Endothelial cell of umbilical vein (primary cell): ENCODE data around the gene FBN3.

Experiments
- CTCF ChIP-seq, 2 donors: IDR thresholded peaks; 1 replicate in 1 of 2; 2 replicates in 1 of 2; pipeline ENCODE4 v1.5.1; 2011; ENCODE audit warnings: low read length in 2 of 2, mild to moderate bottlenecking in 2 of 2, moderate library complexity in 2 of 2, control low read depth in 1 of 2, inconsistent platforms in 1 of 2, low read depth in 1 of 2; ENCODE audit not compliant: insufficient read depth in 1 of 2; ENCODE audit errors: extremely low read depth in 1 of 2
- POLR2AphosphoS5 ChIP-seq: IDR thresholded peaks from 2 replicates; pipeline ENCODE4 v1.6.1; 2012; ENCODE audit warnings: low read depth, mild to moderate bottlenecking, control low read depth, low read length, moderate library complexity; ENCODE audit not compliant: insufficient read depth

DNA sequence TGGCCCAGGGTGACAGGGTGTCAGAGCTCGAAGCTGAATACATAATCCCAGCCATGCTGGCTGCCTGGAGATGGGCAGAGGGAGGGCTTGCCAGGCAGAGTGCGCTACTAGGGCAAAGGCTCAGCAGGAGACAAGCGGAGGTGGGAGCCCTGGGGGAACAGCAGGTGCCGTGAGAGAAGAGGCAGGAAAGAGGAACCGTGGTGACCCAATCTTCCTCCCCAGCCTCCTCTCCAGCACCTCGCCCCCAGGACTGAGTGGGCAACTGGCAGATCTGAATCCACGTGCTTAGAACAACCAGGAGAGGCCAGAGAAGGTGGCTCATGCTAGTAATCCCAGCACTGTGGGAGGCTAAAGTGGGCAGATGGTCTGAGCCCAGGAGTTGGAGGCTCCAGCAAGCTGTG lies 107.9 kb downstream of the FBN3 start:
- TF ChIP-seq CTCF (IDR thresholded peaks at IDR 0.05; ENCODE audit: extremely low read depth in 1 of 2, insufficient read depth in 1 of 2, low read depth in 1 of 2, low read length in 2 of 2) (no peak), POLR2AphosphoS5 (no peak)
